PC-3 (cell line): ENCODE measurements around the gene ZBTB11.

Experiments used
- EZH2 ChIP-seq: fragments of 300-600 bp; sonication (generic); IDR thresholded peaks from one replicate; pipeline ENCODE4 v1.6.1; 2017; ENCODE audit warnings: antibody characterized with exemption, mild to moderate bottlenecking, low read length; ENCODE audit not compliant: unreplicated experiment
- EZH2phosphoT487 ChIP-seq: fragments of 300-600 bp; sonication (generic); IDR thresholded peaks from 2 replicates; pipeline ENCODE4 v1.6.1; 2018; ENCODE audit warnings: mild to moderate bottlenecking, antibody characterized with exemption, low read length, borderline replicate concordance
- TF ChIP-seq, protein P1 (sequence below): fragments of 300-600 bp; sonication (generic); conservative IDR thresholded peaks from 2 replicates; pipeline ENCODE4 v1.5.1; 2017; ENCODE audit warnings: antibody characterized with exemption, low read depth, mild to moderate bottlenecking, low read length

GRCh38 chr3:101720851-101721840, 44.2 kb upstream of the ZBTB11 start:
- TF ChIP-seq, protein P1, sequence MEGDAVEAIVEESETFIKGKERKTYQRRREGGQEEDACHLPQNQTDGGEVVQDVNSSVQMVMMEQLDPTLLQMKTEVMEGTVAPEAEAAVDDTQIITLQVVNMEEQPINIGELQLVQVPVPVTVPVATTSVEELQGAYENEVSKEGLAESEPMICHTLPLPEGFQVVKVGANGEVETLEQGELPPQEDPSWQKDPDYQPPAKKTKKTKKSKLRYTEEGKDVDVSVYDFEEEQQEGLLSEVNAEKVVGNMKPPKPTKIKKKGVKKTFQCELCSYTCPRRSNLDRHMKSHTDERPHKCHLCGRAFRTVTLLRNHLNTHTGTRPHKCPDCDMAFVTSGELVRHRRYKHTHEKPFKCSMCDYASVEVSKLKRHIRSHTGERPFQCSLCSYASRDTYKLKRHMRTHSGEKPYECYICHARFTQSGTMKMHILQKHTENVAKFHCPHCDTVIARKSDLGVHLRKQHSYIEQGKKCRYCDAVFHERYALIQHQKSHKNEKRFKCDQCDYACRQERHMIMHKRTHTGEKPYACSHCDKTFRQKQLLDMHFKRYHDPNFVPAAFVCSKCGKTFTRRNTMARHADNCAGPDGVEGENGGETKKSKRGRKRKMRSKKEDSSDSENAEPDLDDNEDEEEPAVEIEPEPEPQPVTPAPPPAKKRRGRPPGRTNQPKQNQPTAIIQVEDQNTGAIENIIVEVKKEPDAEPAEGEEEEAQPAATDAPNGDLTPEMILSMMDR: no peak
- TF ChIP-seq EZH2 (no peak), EZH2phosphoT487 (no peak)
